Lung (tissue), 12 donors: ENCODE results near the gene CASR. TPM values are rescaled to one million over a fixed set of nuclear protein-coding genes. Genes with fewer than 3 reads are reported as not detected.
A peak's percentile ranks its signal among the peaks of the same experiment; 100 is the strongest.

Source experiments
- ATAC-seq: fragments of 200-7000 bp; cut with Tn5 transposase; one replicate; pipeline ENCODE4 v1.9.1; 2020; ENCODE audit warnings: moderate number of reproducible peaks; ENCODE audit not compliant: insufficient read depth, low FRiP score
- DNase-seq, 3 donors: peaks; one replicate each; pipeline ENCODE4 v3.0.0-alpha.2; 2013 to 2017
- H3K27ac ChIP-seq, 2 donors: one replicate each; pipeline ENCODE4 v1.5.1; 2013; ENCODE audit warnings: mild to moderate bottlenecking in 2 of 2, moderate library complexity in 2 of 2, control low read depth in 1 of 2, inconsistent platforms in 1 of 2, low read depth in 1 of 2, low read length in 1 of 2
- H3K27me3 ChIP-seq, 3 donors: one replicate each; pipeline ENCODE4 v1.5.1; 2013; ENCODE audit warnings: low read length in 2 of 3; ENCODE audit not compliant: control insufficient read depth in 3 of 3, insufficient read depth in 3 of 3
- H3K36me3 ChIP-seq, 4 donors: one replicate each; pipeline ENCODE4 v1.5.1; 2013; ENCODE audit warnings: low read length in 4 of 4, mild to moderate bottlenecking in 1 of 4, moderate library complexity in 1 of 4; ENCODE audit not compliant: control insufficient read depth in 4 of 4, insufficient read depth in 4 of 4
- H3K4me1 ChIP-seq, 5 donors: one replicate each; pipeline ENCODE4 v1.5.1; 2013; ENCODE audit warnings: low read length in 5 of 5, mild to moderate bottlenecking in 2 of 5, moderate library complexity in 1 of 5; ENCODE audit not compliant: control insufficient read depth in 5 of 5, insufficient read depth in 5 of 5
- H3K4me3 ChIP-seq: one replicate; pipeline ENCODE4 v1.5.1; 2013; ENCODE audit warnings: mild to moderate bottlenecking, control low read depth, moderate library complexity
- H3K9ac ChIP-seq, 2 donors: one replicate each; pipeline ENCODE4 v1.5.1; 2013; ENCODE audit warnings: low read length in 2 of 2, control low read depth in 1 of 2; ENCODE audit not compliant: insufficient read depth in 1 of 2
- H3K9me3 ChIP-seq, 4 donors: one replicate each; pipeline ENCODE4 v1.5.1; 2013; ENCODE audit warnings: low read length in 3 of 4, mild to moderate bottlenecking in 1 of 4, moderate library complexity in 1 of 4; ENCODE audit not compliant: control insufficient read depth in 4 of 4, insufficient read depth in 3 of 4
- CTCF ChIP-seq: IDR thresholded peaks from 2 replicates; pipeline ENCODE4 v1.5.1; 2012; ENCODE audit warnings: mild to moderate bottlenecking; ENCODE audit errors: control extremely low read depth, extremely low read depth
- WGBS, 2 donors: extraction: QIAGEN DNeasy Blood & Tissue Kit; methylation state at CpG; one replicate each; pipeline ENCODE4 v1.1.7; 2013; 5-methylcytosine and 5-hydroxymethylcytosine counted together
- polyA plus RNA-seq, 2 donors: library from polyadenylated mRNA; stranded (reverse); fragments of 200-250 nt; gene quantifications; one replicate each; pipeline ENCODE4 v1.2.1, GENCODE V29; 2013
- total RNA-seq, 2 donors: library from RNA; depleted of rRNA in 1 of 2; stranded (reverse); fragments of >200 nt in 1 of 2; gene quantifications; one replicate each; pipeline ENCODE4 v1.2.1, GENCODE V29; 2014 to 2021
- donor health status: control.
- donor health status: control.
- donor health status: Bipolar disorder and iron deficiency.
- donor health status: healthy.
- donor health status: DM: yes; HTN: yes; CAD: no.

Gene CASR
- total and polyA plus RNA-seq, 4 donors, result 0.02 to 0.40 (median 0.02) TPM; not detected in 1

GRCh38 chr3:122208579-122208978 is 25.1 kb downstream of the CASR start:
- no peak for TF ChIP-seq CTCF
- no peaks in the 10 kb centered on the region for H3K27me3 ChIP-seq
- ATAC-seq (no peak), DNase-seq (no peak)
- H3K4me1 ChIP-seq, result no peaks in the 10 kb centered on the region
- H3K36me3 ChIP-seq, result no peaks in the 10 kb centered on the region
- no peak overlapping the region for H3K27ac ChIP-seq
- 69 to 77% methylated on average over 4 of the region's 4 CpGs for WGBS, 2 donors
- H3K4me3 ChIP-seq, result no peak overlapping the region
- peaks cover 0 to 3% (median 0%) of the 10 kb centered on the region in 4 donors for H3K9me3 ChIP-seq
- H3K9ac ChIP-seq, result no peak overlapping the region

GRCh38 chr3:122213650-122214049 is 30.2 kb downstream of the CASR start:
- no peak overlapping the region for H3K27ac ChIP-seq
- no peaks in the 10 kb centered on the region for H3K4me1 ChIP-seq
- DNase-seq, result no peak
- H3K36me3 ChIP-seq, result no peaks in the 10 kb centered on the region
- H3K4me3 ChIP-seq, result no peak overlapping the region
- no peak overlapping the region for H3K9ac ChIP-seq
- H3K9me3 ChIP-seq, result no peaks in the 10 kb centered on the region
- ATAC-seq, result no peak
- TF ChIP-seq CTCF, result no peak
- no peaks in the 10 kb centered on the region for H3K27me3 ChIP-seq
- WGBS, 2 donors, result 66 to 68% methylated on average over 2 of the region's 2 CpGs

- WGBS, 2 donors, result 58 to 63% methylated on average over 4 of the region's 4 CpGs
- no peak for ATAC-seq
- Histone ChIP-seq H3K9me3 (no peaks in the 10 kb centered on the region), H3K36me3 (no peaks in the 10 kb centered on the region), H3K4me3 (no peak overlapping the region), H3K9ac (no peak overlapping the region), H3K27ac (no peak overlapping the region), H3K4me1 (no peaks in the 10 kb centered on the region), H3K27me3 (no peaks in the 10 kb centered on the region)
- no peak for DNase-seq
- TF ChIP-seq CTCF, result no peak
Observed at GRCh38 chr3:122214711-122215110, 31.2 kb downstream of the CASR start.

- H3K27me3 ChIP-seq, result no peaks in the 10 kb centered on the region
- TF ChIP-seq CTCF, result no peak
- DNase-seq (no peak), ATAC-seq (peak; percentile 19)
- no peak overlapping the region for H3K27ac ChIP-seq
- H3K36me3 ChIP-seq, result no peaks in the 10 kb centered on the region
- no peak overlapping the region for H3K4me3 ChIP-seq
- no peak overlapping the region for H3K9ac ChIP-seq
- 63 to 83% methylated on average over 2 of the region's 2 CpGs for WGBS, 2 donors
- no peaks in the 10 kb centered on the region for H3K9me3 ChIP-seq
- H3K4me1 ChIP-seq, result no peaks in the 10 kb centered on the region
Observed at GRCh38 chr3:122215592-122216298, 32.3 kb downstream of the CASR start.
